NT2/D1 (cell line): ENCODE measurements around the gene AFTPH.

ENCODE experiments used
- SUZ12 ChIP-seq: IDR thresholded peaks from 2 replicates; pipeline ENCODE4 v1.6.1; 2011; ENCODE audit not compliant: insufficient read length, insufficient read depth; ENCODE audit errors: extremely low read depth
- YY1 ChIP-seq: IDR thresholded peaks from 2 replicates; pipeline ENCODE4 v1.6.1; 2011; ENCODE audit not compliant: insufficient read length, insufficient read depth
- ZNF274 ChIP-seq: IDR thresholded peaks from 2 replicates; pipeline ENCODE4 v1.6.1; 2011; ENCODE audit warnings: mild to moderate bottlenecking, low read depth, low read length

DNA sequence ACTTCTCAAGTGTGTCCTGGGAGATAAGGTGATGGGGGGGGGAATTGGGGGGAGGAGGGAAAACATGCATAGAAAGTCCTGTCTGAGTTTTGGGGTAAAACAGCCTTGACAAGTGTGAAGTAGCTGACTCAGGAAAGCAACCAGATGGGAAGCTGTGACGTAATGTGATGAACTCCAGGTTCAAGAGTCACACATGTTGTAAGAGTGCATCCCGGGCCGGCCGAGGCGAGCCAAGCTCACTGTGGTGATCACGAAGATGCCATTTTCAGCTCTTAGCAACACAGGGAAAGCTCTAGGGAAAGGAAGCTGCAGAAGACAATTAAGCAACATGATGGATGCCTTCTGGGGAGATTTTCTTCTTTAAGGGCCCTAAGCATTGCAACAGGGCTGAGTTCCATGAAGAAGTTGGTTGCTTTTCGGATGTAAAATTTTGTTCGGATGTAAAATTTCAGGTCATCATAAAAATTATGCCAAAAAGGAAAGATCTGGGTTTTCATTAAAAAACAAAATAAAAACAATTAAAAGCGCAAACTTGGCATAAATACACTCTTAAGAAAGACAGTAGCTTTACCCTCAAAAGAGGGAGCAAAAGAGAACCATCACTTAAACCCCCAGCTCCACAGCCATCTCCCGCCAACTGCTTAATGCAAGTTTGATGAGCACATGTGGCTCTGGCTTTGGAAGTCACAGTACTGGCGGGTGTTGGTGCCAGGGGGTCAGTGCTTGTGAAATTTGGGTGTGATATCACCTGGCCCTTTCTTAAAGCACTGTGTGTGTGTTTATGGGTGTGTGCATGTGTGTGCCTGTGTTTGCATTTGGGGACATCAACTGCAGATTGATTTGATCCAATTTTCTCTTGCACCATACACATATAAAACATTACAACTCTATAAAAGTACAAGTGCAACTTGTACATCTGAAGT is 110.5 kb downstream of the AFTPH start:
- TF ChIP-seq ZNF274: no peak
- no peak for TF ChIP-seq YY1
- no peak for TF ChIP-seq SUZ12
